ENCODE results near the gene ZNF536. TPM values are rescaled to one million over a fixed set of nuclear protein-coding genes. Genes with fewer than 3 reads are reported as not detected.
"Not testable (repeated sequence)": the region's sequence is repeated elsewhere in the genome, so short reads cannot be mapped to it uniquely, and the experiment has no call there.

ZNF536 gene
- total and polyA plus RNA-seq, 8 donors = 0.44 to 13.4 (median 1.1) TPM; not detected in 1

DNA sequence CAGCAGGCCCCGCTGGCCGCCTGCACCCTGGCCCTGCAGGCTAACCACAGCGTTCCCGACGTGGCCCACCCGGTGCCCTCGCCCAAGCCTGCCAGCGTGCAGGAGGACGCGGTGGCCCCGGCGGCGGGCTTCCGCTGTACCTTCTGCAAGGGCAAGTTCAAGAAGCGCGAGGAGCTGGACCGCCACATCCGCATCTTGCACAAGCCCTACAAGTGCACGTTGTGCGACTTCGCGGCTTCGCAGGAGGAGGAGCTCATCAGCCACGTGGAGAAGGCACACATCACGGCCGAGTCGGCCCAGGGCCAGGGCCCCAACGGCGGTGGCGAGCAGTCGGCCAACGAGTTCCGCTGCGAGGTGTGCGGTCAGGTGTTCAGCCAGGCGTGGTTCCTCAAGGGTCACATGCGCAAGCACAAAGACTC, 72.1 kb downstream of the ZNF536 start:
- peaks cover 0 to 11% (median 0%) of the 10 kb centered on the region in 4 donors for H3K36me3 ChIP-seq
- 80 to 96% (median 96%) methylated on average over 7 to 37 of the region's 37 CpGs for WGBS, 5 donors
- peaks cover 0 to 34% (median 0%) of the 10 kb centered on the region in 3 donors for H3K27me3 ChIP-seq
- intact Hi-C loops (cut with DNase I; ENCODE audit: low total_unique reads) = no loop called here
- no peak overlapping the region for H3K4me3 ChIP-seq
- H3K4me1 ChIP-seq = no peaks in the 10 kb centered on the region
- H3K27ac ChIP-seq = no peak overlapping the region
- no peak for DNase-seq
- TF ChIP-seq POLR2A (IDR thresholded peaks at IDR 0.05) = no peak
- TF ChIP-seq POLR2AphosphoS5 (IDR thresholded peaks at IDR 0.05) = no peak
- TF ChIP-seq, protein P1, sequence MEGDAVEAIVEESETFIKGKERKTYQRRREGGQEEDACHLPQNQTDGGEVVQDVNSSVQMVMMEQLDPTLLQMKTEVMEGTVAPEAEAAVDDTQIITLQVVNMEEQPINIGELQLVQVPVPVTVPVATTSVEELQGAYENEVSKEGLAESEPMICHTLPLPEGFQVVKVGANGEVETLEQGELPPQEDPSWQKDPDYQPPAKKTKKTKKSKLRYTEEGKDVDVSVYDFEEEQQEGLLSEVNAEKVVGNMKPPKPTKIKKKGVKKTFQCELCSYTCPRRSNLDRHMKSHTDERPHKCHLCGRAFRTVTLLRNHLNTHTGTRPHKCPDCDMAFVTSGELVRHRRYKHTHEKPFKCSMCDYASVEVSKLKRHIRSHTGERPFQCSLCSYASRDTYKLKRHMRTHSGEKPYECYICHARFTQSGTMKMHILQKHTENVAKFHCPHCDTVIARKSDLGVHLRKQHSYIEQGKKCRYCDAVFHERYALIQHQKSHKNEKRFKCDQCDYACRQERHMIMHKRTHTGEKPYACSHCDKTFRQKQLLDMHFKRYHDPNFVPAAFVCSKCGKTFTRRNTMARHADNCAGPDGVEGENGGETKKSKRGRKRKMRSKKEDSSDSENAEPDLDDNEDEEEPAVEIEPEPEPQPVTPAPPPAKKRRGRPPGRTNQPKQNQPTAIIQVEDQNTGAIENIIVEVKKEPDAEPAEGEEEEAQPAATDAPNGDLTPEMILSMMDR (IDR thresholded peaks at IDR 0.05) = no peak
- TF ChIP-seq EP300 (IDR thresholded peaks at IDR 0.05) = no peak
- peaks cover 0 to 14% (median 2%) of the 10 kb centered on the region in 4 donors for H3K9me3 ChIP-seq

DNA sequence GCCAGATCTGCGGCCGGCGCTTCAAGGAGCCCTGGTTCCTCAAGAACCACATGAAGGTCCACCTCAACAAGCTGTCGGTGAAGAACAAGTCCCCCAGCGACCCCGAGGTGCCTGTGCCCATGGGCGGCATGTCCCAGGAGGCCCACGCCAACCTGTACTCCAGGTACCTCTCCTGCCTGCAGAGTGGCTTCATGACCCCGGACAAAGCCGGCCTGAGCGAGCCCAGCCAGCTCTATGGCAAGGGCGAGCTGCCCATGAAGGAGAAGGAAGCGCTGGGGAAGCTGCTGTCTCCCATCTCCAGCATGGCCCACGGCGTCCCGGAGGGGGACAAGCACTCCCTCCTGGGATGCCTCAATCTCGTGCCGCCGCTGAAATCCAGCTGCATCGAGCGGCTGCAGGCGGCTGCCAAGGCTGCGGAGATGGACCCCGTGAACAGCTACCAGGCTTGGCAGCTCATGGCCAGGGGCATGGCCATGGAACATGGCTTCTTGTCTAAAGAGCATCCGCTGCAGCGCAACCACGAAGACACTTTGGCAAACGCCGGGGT, 72.6 kb downstream of the ZNF536 start:
- Histone ChIP-seq H3K27ac (no peak overlapping the region), H3K4me3 (no peak overlapping the region), H3K4me1 (peaks cover 0 to 2% (median 0%) of the 10 kb centered on the region in 4 donors), H3K27me3 (peaks cover 0 to 33% (median 0%) of the 10 kb centered on the region in 3 donors), H3K9me3 (peaks cover 0 to 14% (median 2%) of the 10 kb centered on the region in 4 donors), H3K36me3 (peaks cover 0 to 11% (median 0%) of the 10 kb centered on the region in 4 donors)
- no peak for DNase-seq
- intact Hi-C loops (cut with DNase I; ENCODE audit: low total_unique reads) = no loop called here
- TF ChIP-seq EP300 (IDR thresholded peaks at IDR 0.05) = no peak
- no peak for TF ChIP-seq POLR2A (IDR thresholded peaks at IDR 0.05)
- TF ChIP-seq POLR2AphosphoS5 (IDR thresholded peaks at IDR 0.05) = no peak
- TF ChIP-seq, protein P1 (IDR thresholded peaks at IDR 0.05) = no peak
- WGBS, 5 donors = 93 to 96% (median 94%) methylated on average over 15 to 29 of the region's 29 CpGs

DNA sequence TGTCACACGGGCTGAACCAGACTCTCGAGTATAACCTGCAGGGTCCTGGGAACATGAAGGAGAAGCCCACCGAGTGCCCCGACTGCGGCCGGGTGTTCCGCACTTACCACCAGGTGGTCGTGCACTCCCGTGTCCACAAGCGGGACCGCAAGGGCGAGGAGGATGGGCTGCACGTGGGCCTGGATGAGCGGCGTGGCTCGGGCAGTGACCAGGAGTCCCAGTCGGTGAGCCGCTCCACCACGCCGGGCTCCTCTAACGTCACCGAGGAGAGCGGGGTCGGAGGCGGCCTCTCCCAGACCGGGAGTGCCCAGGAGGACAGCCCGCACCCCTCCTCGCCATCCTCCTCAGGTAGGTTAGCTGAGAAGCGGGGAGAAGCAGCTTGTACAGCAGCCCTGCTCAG, 73.2 kb downstream of the ZNF536 start:
- no peak for TF ChIP-seq POLR2A (IDR thresholded peaks at IDR 0.05)
- TF ChIP-seq, protein P1 (IDR thresholded peaks at IDR 0.05) = no peak
- no peak for TF ChIP-seq EP300 (IDR thresholded peaks at IDR 0.05)
- TF ChIP-seq POLR2AphosphoS5 (IDR thresholded peaks at IDR 0.05) = no peak
- no peak overlapping the region for H3K4me3 ChIP-seq
- peaks cover 0 to 11% (median 0%) of the 10 kb centered on the region in 4 donors for H3K36me3 ChIP-seq
- no peak overlapping the region for H3K27ac ChIP-seq
- no peak for DNase-seq
- 91 to 96% (median 95%) methylated on average over 15 to 29 of the region's 29 CpGs for WGBS, 5 donors
- intact Hi-C loops (cut with DNase I; ENCODE audit: low total_unique reads) = no loop called here
- peaks cover 0 to 8% (median 0%) of the 10 kb centered on the region in 4 donors for H3K4me1 ChIP-seq
- H3K27me3 ChIP-seq = peaks cover 0 to 36% (median 0%) of the 10 kb centered on the region in 3 donors
- H3K9me3 ChIP-seq = peaks cover 0 to 14% (median 2%) of the 10 kb centered on the region in 4 donors

DNA sequence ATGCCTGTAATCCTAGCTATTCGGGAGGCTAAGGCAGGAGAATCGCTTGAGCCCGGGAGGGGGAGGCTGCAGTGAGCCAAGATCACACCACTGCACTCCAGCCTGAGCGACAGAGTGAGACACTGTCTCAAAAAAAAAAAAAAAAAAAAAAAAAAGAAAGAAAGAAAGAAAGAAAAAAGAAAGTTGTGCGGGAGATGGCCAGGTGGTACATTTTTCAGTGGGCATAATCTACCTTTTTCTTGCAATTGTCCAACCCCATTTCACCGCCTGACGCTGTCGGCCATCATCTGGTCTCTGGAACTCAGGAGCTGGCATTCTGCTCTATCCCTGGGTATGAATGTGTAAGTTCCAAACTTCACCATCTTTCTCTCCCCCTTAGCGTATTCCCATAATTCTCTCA, 73.9 kb downstream of the ZNF536 start:
- H3K4me3 ChIP-seq; H3K4me1 ChIP-seq; DNase-seq; H3K27ac ChIP-seq; intact Hi-C loops (cut with DNase I; ENCODE audit: low total_unique reads): not testable (repeated sequence)
- Histone ChIP-seq H3K36me3 (peaks cover 0 to 11% (median 0%) of the 10 kb centered on the region in 4 donors), H3K9me3 (peaks cover 0 to 13% (median 2%) of the 10 kb centered on the region in 4 donors), H3K27me3 (peaks cover 0 to 41% (median 0%) of the 10 kb centered on the region in 3 donors)
- 92 to 97% (median 96%) methylated on average over 9 of the region's 9 CpGs for WGBS, 5 donors
